Kidney capillary endothelial cell (primary cell): Measurements from ENCODE around the gene DDX59.
"Not testable (repeated sequence)": the region's sequence is repeated elsewhere in the genome, so short reads cannot be mapped to it uniquely, and the experiment has no call there.

ENCODE experiments used
- DNase-seq: peaks from one replicate; pipeline ENCODE4 v3.0.0-alpha.2; 2018; ENCODE audit warnings: low spot score

The DDX59 gene

DNA sequence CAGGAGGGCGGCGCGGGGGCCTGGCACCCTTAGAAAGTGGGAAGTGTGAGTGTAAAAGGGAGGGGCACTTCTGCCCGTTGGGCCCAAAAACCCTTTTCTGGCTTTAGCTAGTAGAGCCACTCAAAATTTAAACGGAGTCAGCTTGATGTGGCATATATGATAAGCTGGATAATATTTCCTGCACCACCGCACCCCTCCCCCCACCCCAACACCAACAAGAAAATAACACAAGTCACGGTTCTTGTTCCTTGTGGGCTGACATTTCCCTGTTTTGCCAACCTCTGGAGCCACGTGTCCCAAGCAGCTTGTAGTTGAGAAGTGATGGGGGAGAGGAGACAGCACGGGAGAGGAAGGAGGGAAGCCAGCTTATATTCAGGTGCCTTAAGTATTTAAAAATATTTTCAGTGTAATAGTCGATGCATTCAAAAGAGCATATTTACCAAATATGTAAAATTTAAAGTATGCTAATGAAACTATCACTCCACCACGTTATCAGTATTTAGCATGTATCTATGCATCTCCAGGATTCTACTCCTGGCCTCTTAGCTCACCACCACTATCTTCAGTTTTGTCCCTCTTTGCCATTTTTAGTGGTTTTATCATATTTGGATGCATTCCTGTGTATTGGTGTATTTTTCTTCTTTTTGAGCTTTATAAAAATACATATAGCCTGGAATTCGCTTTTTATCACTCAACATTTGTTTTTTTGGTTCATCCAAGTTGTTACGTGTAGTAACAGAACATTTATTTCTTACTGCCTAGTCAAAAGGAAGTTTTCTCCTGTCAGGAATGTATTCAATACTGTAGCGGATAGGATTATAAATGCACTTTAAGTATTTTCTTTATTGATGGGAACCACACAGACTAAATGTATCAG lies 773 bp upstream of the DDX59 start:
- DNase-seq: peak; percentile 45

DNA sequence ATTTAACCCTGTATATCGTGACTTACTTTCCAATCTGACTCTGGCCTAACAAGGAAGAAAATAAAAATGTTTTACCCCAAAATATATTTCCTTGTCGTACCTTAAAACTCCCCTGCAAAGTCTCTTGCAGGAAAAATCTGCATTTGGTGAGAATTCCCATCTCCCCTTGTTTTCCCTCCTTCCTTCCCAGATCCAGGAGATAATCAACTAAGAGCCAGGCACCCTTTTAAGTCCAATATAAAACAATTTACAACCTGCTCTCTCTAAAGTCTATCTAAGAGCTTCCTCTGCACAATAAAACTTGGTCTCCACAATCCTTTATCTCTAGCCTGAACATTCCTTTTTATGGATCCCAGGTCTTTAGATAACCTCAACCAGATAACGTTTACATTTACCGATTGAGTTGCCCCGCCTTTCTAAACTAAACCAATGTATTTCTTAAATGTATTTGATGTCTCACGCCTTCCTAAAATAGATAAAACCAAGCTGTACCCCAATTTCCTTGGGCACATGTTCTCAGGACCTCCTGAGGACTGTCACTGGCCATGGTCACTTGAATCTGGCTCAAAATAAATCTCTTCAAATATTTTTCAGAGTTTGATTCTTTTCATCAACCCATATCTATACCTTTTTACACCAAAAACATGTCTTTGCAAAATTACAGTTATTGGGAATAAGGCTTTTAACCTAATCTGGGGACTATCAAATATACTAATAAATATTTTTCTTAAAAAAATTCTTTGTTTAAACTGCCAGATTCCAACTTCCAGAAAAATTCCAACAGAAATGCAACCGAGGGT lies 993 bp downstream of the DDX59 start:
- peak; percentile 7 for DNase-seq

DNA sequence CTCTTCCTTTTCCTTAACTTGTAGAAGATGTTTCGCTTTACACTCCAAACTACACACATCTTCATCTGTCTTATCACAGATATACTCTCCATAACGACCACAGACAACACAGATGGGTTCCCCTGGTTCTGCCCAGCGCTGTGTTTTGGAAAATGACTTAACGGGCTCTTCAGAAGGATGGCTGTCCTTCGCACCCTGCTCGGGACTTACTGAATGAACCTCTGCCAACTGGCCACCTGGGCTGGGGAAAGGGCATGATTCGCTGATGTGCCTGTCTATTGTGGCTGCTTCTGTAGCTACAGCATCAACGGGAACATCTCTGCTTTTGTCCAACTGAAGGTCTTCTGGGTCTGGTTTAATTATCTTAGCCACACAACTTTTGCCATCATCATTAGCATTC lies 3.4 kb downstream of the DDX59 start:
- no peak for DNase-seq

DNA sequence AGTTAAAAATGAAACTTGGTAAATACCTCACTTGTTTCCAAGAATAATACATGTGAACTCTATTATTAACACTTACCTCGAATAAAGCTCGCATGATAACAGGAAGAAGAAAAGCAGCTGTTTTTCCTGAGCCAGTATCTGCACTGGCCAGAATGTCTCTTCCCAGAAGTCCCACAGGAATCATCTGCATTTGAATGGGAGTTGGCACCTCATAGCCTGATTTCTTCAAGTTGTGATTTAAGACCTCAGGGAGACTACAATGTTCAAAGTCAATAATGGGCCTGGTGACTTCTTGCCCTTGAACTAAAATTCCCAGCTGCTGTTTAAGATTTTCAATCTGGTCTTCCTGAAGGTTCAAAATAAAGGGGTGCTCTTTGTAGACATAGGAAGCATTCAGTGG lies 3.8 kb downstream of the DDX59 start:
- no peak for DNase-seq

DNA sequence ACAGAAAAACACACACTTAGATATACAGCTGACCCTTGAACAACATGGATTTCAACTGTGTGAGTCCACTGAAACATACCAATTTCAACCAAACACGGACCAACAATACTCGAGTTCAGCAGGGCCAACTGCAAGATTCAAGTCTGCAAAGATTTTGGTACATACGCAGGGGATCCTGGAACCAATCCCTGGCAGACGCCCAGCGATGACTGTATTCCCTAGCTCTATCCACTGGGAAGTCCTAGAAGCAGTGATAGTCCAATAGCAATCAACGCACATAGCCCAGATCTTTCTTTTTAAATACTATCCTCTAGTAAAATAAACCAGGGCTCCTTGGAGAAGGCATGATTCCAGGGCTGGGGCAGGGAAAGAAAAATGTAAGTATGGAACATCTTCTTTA lies 9.0 kb downstream of the DDX59 start:
- no peak for DNase-seq

DNA sequence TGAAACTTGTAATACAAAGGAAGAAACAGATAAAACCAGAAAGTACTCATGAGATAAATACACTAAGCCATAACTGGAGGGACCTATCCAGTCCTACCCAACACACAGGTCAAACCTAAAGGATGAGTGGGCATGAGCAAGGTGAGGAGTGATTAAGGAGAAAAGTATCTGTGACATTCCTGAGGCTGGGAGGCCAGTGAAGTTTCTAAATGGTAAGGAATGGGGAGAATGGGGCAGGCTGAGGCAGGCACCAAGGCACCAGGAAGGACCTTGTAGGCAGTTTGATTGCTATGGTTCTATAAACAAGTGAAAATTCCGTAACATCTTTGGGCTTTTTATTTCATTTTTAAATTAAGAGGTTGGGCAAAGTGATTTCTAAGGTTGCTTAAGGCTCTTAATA lies 10.4 kb downstream of the DDX59 start:
- no peak for DNase-seq

DNA sequence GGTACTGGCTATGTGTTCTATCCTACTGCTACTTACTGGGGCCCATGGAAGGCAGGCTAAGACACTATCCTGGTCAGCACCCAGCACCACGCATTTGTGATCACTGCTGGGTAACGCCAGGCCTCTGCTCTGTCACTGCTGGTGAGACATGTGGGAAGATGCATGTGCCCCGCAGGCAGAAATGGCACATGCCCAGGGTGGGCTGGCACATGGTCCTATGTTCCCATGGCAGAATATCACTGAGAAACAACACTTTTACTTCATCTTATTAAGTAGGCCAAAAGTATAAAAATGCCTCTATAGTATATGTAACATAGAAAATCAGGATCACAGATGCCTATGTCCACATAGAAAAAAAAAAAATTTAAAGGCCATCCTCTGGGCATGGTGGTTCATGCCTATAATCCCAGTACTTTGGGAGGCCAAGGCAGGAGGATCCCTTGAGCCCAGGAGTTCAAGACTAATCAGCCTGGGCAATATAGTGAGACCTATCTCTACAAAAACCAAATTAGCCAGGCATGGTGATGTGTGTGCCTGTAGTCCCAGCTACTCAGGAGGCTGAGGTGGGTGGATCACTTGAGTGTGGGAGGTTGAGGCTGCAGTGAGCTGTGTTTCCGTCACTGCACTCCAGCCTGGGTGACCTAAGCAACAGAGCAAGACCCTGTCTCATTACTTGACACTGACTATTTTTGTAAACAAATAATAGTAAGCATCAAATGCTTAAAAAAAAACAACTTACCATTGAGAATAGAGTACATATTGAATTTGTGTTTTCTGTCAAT lies 11.5 kb downstream of the DDX59 start:
- DNase-seq: no peak

DNA sequence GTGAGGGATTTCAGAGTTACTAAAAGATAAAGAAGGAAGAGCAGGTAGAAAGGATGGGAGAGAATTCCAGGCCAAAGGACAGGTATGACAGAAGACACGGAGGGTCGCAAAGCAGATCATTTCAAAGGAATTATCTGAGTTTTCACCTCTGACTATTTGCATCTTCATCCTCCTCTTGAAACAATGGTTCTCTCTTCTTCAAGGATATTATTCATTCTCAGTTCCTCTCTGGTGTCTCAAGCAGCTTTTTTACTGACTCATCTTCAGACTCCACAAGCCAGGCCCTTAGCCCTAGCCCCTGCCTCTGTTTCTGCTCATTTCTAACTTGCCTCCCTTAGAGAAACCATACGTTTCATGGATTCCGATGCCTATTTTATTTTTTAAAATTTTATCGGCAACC lies 15.0 kb downstream of the DDX59 start:
- no peak for DNase-seq

DNA sequence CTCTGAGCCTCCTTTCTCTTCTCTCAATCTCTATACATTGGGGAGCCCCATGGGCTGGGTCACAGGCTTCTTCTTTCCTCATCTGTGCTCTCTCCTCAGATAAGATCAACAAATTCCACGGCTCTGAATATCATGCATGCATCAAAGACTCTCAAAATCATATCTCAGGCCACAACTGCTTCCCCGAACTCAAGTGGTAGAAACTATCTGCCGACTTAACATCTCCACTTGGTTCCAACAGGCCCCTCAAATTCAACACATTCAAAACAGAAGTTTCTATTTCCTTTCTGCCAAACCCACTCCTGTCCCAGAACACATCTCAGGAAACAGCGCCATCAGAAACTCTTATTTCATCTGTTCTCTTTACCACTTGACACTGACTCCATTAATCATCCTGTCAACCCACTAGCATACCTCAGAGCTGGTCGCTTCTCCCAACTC lies 16.7 kb downstream of the DDX59 start:
- DNase-seq: no peak

DNA sequence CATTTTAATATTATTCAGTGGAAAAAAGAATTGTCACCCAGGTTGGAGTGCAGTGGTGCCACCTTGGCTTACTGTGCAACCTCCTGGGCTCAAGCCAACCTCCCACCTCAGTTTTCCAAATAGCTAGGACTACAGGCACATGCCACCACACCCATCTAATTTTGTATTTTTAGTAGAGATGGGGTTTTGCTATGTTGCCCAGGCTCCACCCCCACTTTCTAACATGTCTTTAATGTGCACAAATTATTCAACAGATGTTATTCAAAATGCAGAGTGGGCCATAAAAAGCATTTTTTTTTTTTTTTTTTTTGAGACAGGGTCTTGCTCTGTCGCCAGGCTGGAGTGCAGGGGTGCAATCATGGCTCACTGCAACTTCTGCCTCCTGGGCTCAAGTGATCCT lies 17.3 kb downstream of the DDX59 start:
- no peak for DNase-seq

DNA sequence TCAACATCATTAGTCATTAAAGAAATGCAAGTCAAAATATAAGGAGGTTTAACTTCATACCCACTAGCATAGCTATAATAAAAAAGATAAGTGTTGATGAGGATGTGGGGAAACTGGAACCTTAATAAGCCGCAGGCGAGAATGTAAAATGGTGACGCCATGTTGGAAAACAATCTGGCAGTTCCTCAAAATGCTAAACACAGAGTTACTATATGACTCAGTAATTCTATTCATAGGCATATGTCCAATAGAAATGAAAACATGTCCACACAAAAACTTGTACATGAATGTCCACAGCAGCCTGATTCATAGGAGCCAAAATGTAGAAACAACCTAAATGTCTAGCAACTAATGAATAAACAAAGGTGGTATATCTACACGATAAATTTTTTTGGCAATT lies 23.2 kb downstream of the DDX59 start:
- DNase-seq: no peak

DNA sequence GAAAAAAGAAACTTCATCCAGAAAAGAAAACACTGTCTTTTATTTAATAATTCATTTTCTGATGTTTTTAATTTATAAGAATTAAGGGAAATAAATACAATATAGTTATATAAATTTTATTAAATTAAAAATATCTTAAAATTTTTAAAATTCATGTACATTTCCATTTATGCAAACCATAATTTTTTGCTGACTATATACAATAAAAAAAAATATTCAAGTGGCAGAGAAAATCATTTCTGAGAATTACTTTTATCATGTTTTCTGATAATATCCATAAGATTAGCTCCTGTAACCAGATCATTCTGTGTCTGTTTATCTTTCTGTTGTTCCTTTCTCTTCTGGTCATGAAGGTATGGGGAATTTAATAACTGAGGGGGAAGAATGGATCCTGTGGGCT lies 25.7 kb downstream of the DDX59 start:
- no peak for DNase-seq

DNA sequence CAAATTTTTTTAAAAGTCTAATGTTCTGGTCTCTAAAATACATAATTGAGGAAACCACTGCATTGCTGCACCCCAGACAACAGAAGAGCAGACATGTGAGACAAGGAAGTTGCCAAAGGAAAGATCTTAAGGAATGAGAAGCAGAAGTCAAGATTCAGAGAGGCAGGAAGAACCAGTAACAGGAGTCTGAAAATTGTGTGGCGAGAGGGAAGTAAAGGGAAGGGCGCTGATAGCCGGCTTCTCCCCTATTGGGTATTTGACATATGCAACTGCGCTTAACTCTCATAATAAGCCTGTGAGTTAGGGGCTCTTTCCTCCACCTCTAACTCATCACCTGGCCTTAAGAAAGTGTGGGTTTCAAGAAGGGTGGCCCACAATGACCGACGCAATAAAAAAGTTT lies 27.2 kb downstream of the DDX59 start:
- no peak for DNase-seq

DNA sequence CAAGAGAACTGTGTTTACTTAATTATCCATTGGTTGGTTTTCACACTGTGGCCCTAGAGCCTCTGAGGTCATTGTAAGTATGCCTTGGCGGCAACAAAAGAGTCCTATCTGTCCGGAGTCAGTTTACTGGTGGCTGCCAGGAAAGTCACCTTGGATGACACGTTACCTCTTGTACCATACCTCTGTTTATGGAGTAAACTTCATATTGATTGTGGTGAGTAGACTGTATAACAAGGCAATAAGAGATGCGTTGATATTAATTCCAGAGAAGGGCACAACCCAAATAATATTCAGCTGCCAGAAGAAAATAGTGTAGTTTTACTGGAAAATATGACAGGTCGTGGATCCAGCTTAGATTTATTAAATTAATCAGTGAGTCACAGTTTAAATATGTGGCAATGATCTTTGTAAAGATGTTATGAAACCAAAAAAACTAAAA lies 28.7 kb downstream of the DDX59 start:
- no peak for DNase-seq

DNA sequence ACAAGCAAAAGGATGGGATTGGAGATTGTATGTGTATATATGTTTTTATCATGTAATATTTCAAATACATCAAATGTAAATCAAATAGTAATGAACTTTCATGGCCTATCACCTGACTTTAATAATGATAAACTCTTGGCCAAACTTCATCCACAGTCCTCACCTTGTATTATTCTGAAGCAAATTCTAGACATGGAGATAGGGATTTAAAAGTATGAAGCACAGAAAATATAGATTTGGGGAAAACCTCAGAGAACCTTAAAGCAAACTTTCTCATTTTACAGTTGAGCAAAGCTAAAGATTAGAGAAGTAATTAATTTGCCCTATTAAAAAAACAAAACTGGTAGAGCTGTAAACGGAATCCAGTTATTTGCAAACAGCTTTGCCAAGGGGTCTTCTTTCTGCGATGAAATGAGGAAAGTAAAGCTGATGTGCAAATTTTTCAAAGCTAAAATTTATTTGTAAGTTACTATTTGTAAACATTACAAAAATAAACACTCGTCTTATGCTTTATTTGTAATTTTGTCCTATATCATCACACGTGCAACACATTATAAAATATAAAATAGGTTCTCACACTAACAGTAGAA lies 29.2 kb downstream of the DDX59 start:
- no peak for DNase-seq

DNA sequence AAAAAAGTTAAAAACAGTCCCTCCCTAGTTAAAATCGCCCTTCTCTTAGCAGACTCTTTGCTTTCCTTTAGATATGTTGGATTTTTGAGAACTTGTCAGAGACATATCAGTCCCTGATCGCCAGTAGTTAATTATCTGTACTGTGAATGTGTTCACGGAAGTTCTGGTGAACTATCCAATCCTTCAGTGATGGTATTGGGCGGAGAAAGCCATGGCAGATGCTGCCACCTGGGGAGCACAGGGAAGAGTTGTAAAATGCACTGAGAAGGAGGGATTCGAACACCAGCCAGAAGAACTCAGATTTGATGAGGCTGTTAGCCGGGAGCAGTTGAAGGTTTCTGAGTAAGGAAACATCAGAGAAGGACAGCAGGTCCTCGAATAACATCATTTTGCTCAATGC lies 31.6 kb downstream of the DDX59 start:
- no peak for DNase-seq

DNA sequence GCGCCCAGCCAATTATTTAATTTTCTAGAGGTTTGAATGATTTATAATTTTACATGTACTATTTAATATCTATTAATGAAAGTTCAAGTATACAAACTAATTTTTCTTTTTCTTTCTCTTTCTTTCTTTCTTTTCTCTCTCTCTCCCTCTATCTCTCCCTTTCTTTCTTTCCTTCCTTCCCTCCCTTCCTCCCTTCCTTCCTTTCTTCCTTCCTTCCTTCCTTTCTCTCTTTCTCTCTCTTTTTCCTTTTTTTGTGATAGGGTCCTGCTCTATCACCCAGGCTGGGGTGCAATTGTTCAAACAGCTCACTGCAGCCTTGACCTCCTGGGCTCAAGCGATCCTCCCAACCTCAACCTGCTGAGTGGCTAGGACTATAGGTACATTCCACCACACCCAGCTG lies 33.0 kb downstream of the DDX59 start:
- no peak for DNase-seq

DNA sequence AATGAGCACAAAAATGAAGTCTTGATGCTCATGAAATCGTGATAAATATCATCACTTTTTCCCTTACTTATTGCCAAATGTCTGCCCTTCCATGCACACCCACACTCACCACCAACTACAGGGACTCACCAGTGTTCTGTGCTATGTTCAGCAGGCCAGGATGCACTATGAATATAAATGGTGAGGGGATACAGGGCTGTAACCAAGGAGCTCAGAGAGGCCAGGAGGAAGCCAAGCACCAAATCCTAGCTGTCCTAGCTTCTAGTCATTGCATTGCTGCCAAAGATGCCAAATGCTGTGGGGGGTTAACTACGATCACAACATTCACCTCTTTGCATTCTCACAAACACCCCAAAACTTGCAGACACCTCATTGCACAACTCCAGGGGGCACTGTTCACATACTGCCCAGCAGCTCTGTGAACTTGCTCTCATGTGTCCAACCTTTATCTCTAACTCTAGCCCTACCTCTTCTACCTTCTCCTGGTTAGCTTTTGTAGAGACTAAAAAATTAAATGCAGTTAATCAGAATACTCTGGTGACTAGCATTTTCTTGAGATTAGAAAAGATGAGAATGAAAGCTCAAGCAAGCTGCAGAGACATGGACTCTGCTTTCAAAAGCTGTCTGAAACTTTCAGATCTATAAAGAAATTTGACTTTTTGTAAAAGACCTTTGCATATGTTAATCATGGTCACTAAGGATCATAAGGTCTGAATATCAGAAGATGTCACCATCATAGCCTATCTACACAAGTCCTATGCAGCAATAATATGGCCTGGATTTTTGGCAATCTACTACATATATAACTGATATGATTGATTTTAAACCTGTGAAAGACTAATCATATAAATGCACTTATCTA lies 35.2 kb downstream of the DDX59 start:
- no peak for DNase-seq

DNA sequence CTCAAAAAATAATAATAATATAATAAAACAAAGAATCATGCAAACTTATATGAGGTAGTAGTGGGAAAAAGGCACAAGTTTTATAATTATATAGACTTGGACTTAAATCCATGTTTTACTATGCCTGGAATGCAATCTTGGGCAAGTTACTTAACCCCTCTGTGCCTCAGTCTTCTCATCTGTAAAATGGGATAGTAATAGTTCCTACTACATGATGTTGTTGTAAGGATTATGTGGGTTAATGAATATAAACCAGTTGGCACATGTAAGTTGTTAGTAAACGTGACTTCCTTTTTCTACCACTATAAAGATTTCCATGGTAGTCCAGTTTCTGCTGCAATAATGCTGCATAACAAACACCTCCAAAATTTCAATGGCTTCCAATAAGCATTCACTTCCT lies 38.3 kb downstream of the DDX59 start:
- no peak for DNase-seq

DNA sequence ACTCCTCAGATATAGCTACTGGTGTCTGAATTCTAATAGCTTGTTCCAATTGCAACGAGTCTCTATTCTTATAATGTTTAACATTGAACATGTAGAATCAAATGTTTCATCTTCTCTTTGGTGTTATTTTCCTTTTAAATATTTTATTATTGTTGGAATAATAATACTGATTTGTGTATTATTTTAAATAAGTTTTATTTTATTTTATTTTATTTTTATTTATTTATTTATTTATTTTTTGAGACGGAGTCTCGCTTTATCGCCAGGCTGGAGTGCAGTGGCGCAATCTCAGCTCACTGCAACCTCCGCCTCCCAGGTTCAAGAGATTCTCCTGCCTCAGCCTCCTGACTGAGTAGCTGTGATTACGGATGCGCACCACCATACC lies 39.2 kb downstream of the DDX59 start:
- not testable (repeated sequence) for DNase-seq

DNA sequence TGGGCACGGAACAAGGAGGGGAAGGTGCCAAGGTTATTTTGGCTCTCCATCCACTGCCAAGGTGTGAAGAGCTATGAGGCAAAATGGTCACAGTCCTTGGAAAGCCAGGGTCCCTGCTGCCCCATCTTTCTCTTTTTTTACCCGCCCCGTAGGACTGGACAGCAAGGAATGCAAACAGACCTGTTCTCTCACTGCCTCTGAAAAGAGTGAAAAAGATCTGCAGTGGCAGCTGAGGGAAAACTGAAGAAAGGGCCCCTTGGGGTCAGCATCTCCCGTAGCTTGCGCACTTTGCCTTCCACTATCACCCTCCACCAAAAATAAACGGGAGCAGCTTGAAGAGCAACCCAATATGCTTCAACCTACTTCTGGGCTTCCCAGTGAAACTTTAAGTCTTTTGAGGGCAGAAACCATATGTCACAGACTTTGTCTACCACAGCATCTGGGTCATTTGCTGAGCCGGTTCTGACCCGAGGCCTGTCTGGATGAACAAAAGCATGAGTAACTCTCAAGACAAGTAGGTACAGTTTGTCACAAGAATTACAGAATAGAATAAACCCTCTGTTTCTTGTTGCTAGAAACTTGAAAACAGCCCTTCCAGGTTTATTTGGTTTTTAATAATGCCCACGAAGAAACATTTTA lies 39.7 kb downstream of the DDX59 start:
- no peak for DNase-seq
